ENCODE results near the gene CREBL2.
"Not testable (repeated sequence)": the region's sequence is repeated elsewhere in the genome, so short reads cannot be mapped to it uniquely, and the experiment has no call there.

CREBL2 gene

GRCh38 chr12:12639995-12640394 lies 28.3 kb downstream of the CREBL2 start:
- DNase-seq (ENCODE audit: low spot score), result not testable (repeated sequence)

GRCh38 chr12:12641650-12642049 lies 30.0 kb downstream of the CREBL2 start:
- DNase-seq (ENCODE audit: low spot score), result no peak

GRCh38 chr12:12642916-12643315 lies 31.2 kb downstream of the CREBL2 start:
- DNase-seq (ENCODE audit: low spot score), result no peak

GRCh38 chr12:12645485-12645884 lies 33.8 kb downstream of the CREBL2 start:
- no peak for DNase-seq (ENCODE audit: low spot score)

- not testable (repeated sequence) for DNase-seq (ENCODE audit: low spot score)
Observed at GRCh38 chr12:12645968-12646367, 34.3 kb downstream of the CREBL2 start.

- no peak for DNase-seq (ENCODE audit: low spot score)
Observed at GRCh38 chr12:12646483-12647072, 34.9 kb downstream of the CREBL2 start.

GRCh38 chr12:12648284-12648683 lies 36.6 kb downstream of the CREBL2 start:
- DNase-seq (ENCODE audit: low spot score), result no peak

GRCh38 chr12:12648951-12649650 lies 37.4 kb downstream of the CREBL2 start:
- no peak for DNase-seq (ENCODE audit: low spot score)

- no peak for DNase-seq (ENCODE audit: low spot score)
Observed at GRCh38 chr12:12651752-12652151, 40.1 kb downstream of the CREBL2 start.

GRCh38 chr12:12652704-12653103 lies 41.0 kb downstream of the CREBL2 start:
- not testable (repeated sequence) for DNase-seq (ENCODE audit: low spot score)

GRCh38 chr12:12653922-12654321 lies 42.2 kb downstream of the CREBL2 start:
- no peak for DNase-seq (ENCODE audit: low spot score)

GRCh38 chr12:12654691-12655460 lies 43.2 kb downstream of the CREBL2 start:
- DNase-seq (ENCODE audit: low spot score), result no peak

GRCh38 chr12:12660201-12660600 lies 48.5 kb downstream of the CREBL2 start:
- no peak for DNase-seq (ENCODE audit: low spot score)

- no peak for DNase-seq (ENCODE audit: low spot score)
Observed at GRCh38 chr12:12661086-12661856, 49.6 kb downstream of the CREBL2 start.

- DNase-seq (ENCODE audit: low spot score), result no peak
Observed at GRCh38 chr12:12663644-12664294, 52.1 kb downstream of the CREBL2 start.

- DNase-seq (ENCODE audit: low spot score), result no peak
Observed at GRCh38 chr12:12665194-12665593, 53.5 kb downstream of the CREBL2 start.

GRCh38 chr12:12668005-12668404 lies 56.3 kb downstream of the CREBL2 start:
- no peak for DNase-seq (ENCODE audit: low spot score)

GRCh38 chr12:12669020-12669419 lies 57.3 kb downstream of the CREBL2 start:
- DNase-seq (ENCODE audit: low spot score), result no peak

- no peak for DNase-seq (ENCODE audit: low spot score)
Observed at GRCh38 chr12:12671850-12672660, 60.4 kb downstream of the CREBL2 start.

- no peak for DNase-seq (ENCODE audit: low spot score)
Observed at GRCh38 chr12:12673296-12673695, 61.6 kb downstream of the CREBL2 start.

GRCh38 chr12:12676605-12677004 lies 64.9 kb downstream of the CREBL2 start:
- no peak for DNase-seq (ENCODE audit: low spot score)
